ENCODE results near the gene TTPAL. TPM values are rescaled to one million over a fixed set of nuclear protein-coding genes. Genes with fewer than 3 reads are reported as not detected.
"Not testable (repeated sequence)": the region's sequence is repeated elsewhere in the genome, so short reads cannot be mapped to it uniquely, and the experiment has no call there.

TTPAL gene
- total RNA-seq, 1 donor from 2014 or later: 7.5 TPM

GRCh38 chr20:44467289-44467883 is 8.3 kb upstream of the TTPAL start:
- DNase-seq (ENCODE audit: extremely low read depth, low read depth, low spot score): no peak

- DNase-seq (ENCODE audit: extremely low read depth, low read depth, low spot score): no peak
Observed at GRCh38 chr20:44468044-44468782, 7.5 kb upstream of the TTPAL start.

- DNase-seq (ENCODE audit: extremely low read depth, low read depth, low spot score): no peak
Observed at GRCh38 chr20:44470327-44470726, 5.3 kb upstream of the TTPAL start.

GRCh38 chr20:44471481-44471882 is 4.2 kb upstream of the TTPAL start:
- no peak for DNase-seq (ENCODE audit: extremely low read depth, low read depth, low spot score)

DNA sequence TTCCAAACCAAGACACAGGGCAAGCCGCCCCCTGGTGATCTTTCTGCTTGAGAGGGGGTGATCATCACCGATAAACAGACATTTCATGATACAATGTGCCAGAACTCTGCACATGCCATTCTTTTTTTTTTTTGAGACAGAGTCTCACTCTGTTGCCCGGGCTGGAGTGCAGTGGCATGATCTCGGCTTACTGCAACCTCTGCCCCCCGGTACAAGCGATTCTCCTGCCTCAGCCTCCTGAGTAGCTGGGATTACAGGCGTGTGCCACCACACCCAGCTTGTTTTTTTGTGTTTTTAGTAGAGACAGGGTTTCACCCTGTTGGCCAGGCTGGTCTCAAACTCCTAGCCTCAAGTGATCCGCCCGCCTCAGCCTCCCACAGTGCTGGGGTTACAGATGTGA is 3.4 kb upstream of the TTPAL start:
- not testable (repeated sequence) for DNase-seq (ENCODE audit: extremely low read depth, low read depth, low spot score)

DNA sequence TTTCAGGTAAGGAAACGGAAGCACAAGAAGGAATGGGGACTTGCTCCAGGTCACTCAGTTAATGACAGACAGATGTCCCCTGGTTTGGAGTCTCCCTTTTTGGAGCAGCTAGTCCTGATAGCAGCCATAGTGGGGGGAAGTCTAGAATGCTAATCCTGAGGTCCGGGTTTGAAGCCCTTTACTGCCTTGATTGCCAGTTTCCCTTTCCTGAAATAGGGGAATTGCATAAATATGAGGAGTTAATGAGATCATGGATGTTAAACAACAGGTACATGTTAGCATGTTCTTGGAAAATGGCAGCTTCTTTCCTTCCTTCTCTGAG is 341 bp upstream of the TTPAL start:
- DNase-seq (ENCODE audit: extremely low read depth, low read depth, low spot score): no peak

- no peak for DNase-seq (ENCODE audit: extremely low read depth, low read depth, low spot score)
Observed at GRCh38 chr20:44477151-44477550, 1.5 kb downstream of the TTPAL start.

- no peak for DNase-seq (ENCODE audit: extremely low read depth, low read depth, low spot score)
Observed at GRCh38 chr20:44478206-44478605, 2.5 kb downstream of the TTPAL start.

DNA sequence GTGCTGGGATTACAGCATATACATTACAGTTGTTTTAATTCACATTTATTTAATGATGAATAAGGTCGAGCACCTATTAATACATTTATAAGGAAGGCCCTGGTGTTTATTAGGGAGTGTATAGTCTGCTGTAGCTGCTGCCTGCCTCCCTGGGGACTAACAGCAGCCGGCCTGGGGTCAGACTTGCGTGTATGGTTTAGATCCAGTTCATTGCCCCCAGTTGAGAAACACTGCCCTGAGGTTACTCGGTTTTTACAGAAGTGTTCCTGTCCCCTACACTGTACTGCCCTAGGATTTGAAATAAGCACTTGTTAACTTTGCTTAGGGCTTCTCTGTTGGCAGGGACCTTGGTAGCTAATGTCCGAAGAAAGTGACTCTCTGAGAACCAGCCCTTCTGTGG is 4.0 kb downstream of the TTPAL start:
- DNase-seq (ENCODE audit: extremely low read depth, low read depth, low spot score): no peak

DNA sequence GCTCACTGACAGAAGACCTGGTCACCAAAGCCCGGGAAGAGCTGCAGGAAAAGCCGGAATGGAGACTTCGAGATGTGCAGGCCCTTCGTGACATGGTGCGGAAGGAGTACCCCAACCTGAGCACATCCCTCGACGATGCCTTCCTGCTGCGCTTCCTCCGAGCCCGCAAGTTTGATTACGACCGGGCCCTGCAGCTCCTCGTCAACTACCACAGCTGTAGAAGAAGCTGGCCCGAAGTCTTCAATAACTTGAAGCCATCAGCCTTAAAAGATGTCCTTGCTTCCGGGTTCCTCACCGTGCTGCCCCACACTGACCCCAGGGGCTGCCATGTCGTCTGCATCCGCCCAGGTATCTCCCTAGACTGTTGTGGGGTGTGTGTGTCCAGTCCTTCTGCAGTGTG is 4.4 kb downstream of the TTPAL start:
- DNase-seq (ENCODE audit: extremely low read depth, low read depth, low spot score): no peak

GRCh38 chr20:44481719-44482416 is 6.2 kb downstream of the TTPAL start:
- DNase-seq (ENCODE audit: extremely low read depth, low read depth, low spot score): no peak

- DNase-seq (ENCODE audit: extremely low read depth, low read depth, low spot score): no peak
Observed at GRCh38 chr20:44483112-44483511, 7.4 kb downstream of the TTPAL start.

DNA sequence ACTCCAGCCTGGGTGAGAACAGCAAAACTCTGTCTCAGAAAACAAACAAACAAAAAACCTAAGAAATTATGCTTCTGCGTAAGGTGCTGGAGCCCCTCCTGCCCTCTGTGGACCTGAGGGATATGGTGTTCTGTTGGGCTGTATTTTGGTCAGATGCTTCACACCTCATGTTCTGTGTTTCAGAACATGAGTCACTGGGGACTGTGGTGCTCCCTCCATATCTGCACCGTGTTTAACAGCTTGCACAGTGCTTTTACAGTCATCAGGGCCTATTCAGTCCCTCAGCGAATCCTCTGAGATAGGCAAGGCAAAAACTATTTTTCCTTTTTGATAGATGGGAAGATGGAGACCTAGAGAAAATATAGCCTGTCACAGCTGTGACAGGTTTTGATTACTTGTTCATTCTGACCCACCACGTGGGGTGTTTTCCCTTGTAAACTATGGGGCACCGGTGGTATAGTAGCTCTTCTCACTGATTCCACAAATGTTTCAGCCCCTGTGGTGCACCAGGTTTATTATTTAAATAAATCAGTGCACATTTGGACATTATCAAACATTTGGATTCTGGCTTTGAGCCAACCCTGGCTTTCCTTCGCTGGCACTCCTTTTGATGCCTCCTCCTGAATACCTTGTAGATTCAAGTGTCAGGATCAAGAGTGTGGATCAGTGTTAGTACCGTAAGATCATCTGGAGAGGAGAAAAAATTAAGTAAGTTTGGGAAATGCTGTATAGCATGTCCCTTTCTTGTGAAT is 9.6 kb downstream of the TTPAL start:
- DNase-seq (ENCODE audit: extremely low read depth, low read depth, low spot score): no peak

- no peak for DNase-seq (ENCODE audit: extremely low read depth, low read depth, low spot score)
Observed at GRCh38 chr20:44485830-44486198, 10.1 kb downstream of the TTPAL start.

DNA sequence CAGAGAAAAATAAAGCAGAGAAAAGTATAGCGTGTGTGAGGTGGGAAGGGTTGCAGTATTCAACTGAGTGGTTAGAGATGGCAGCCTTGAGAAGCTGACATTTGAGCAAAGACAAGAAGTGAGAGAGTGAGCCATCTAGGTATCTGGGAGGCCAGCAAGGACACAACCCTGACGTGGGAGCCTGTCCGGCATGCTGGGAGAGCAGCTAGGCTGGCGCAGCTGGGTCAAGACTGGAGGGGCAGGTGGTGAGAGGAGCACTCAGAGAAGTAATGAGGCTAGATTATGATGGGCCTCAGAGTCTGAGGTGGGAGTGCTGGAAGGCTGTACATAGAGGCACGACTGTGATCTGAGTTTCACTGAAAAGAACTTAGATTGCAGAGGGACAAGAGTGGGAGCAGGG is 12.9 kb downstream of the TTPAL start:
- DNase-seq (ENCODE audit: extremely low read depth, low read depth, low spot score): no peak

- DNase-seq (ENCODE audit: extremely low read depth, low read depth, low spot score): no peak
Observed at GRCh38 chr20:44489223-44489622, 13.5 kb downstream of the TTPAL start.

- DNase-seq (ENCODE audit: extremely low read depth, low read depth, low spot score): no peak
Observed at GRCh38 chr20:44489931-44490330, 14.3 kb downstream of the TTPAL start.

DNA sequence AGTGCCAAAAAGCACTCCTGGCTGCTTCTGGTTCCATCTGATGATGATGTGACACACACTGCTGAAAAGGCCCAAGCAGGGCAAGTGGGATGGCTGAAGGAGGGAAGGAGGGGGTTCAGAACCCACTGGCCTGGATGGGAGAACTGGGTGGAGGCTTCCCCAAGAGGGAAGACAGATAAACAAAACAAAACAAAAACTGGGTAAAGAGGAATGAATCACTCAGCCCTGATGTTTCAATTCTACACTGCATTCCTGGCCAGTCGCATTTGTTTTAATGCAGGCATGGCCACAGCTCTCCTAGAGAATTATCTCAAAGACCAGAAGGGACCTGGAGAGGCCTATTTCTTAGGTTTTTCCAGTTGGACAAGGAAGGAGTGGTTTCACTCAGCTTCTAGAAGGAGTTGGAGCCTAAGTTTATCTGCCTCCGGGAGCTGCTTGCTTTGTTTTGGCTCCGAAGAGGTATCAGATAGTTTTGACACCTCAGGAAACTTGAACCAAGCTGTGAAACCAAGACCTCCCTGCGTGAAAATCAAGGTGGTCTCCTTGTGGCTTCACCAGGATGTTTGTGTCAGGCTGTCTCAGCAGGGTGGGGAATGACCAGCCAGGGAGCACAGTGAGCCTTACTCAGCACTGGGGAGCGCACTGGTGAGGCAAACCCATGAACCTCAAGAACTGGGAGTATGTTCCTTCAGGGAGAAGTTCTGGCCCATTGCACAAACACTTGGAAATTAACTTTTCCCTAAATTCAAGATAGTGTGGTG is 16.1 kb downstream of the TTPAL start:
- DNase-seq (ENCODE audit: extremely low read depth, low read depth, low spot score): no peak

GRCh38 chr20:44494266-44494665 is 18.6 kb downstream of the TTPAL start:
- DNase-seq (ENCODE audit: extremely low read depth, low read depth, low spot score): no peak

- DNase-seq (ENCODE audit: extremely low read depth, low read depth, low spot score): no peak
Observed at GRCh38 chr20:44494681-44495080, 19.0 kb downstream of the TTPAL start.

GRCh38 chr20:44495257-44495656 is 19.6 kb downstream of the TTPAL start:
- no peak for DNase-seq (ENCODE audit: extremely low read depth, low read depth, low spot score)
